GM20431 (cell line): ENCODE measurements around the gene PCDH15.
"Not testable (repeated sequence)": the region's sequence is repeated elsewhere in the genome, so short reads cannot be mapped to it uniquely, and the experiment has no call there.

ENCODE experiments used
- in situ Hi-C: fragments of 300-500 bp; cut with MseI, MboI; formaldehyde crosslinking; loops from one replicate; pipeline ENCODE4 v1.15.0; 2020; ENCODE audit warnings: low sequenced_read_pairs; ENCODE audit not compliant: unreplicated experiment

PCDH15 gene

GRCh38 chr10:54057357-54057756 lies 743.7 kb downstream of the PCDH15 start:
- in situ Hi-C loops: no loop called here

GRCh38 chr10:54026340-54026739 lies 774.7 kb downstream of the PCDH15 start:
- in situ Hi-C loops: no loop called here

GRCh38 chr10:54011117-54011516 lies 789.9 kb downstream of the PCDH15 start:
- in situ Hi-C loops: no loop called here

GRCh38 chr10:54010337-54010933 lies 790.6 kb downstream of the PCDH15 start:
- in situ Hi-C loops: no loop called here

- in situ Hi-C loops: no loop called here
These were observed 791.4 kb downstream of the PCDH15 start for GRCh38 chr10:54009672-54010071.

GRCh38 chr10:54002077-54002476 lies 799.0 kb downstream of the PCDH15 start:
- in situ Hi-C loops: no loop called here

GRCh38 chr10:53997953-53998352 lies 803.1 kb downstream of the PCDH15 start:
- in situ Hi-C loops: no loop called here

GRCh38 chr10:53990799-53991238 lies 810.2 kb downstream of the PCDH15 start:
- in situ Hi-C loops: no loop called here

GRCh38 chr10:53983431-53983830 lies 817.6 kb downstream of the PCDH15 start:
- in situ Hi-C loops: no loop called here

GRCh38 chr10:53980210-53980609 lies 820.8 kb downstream of the PCDH15 start:
- in situ Hi-C loops: no loop called here

GRCh38 chr10:53978301-53978700 lies 822.7 kb downstream of the PCDH15 start:
- in situ Hi-C loops: no loop called here

- in situ Hi-C loops: no loop called here
These were observed 823.8 kb downstream of the PCDH15 start for GRCh38 chr10:53977267-53977666.

GRCh38 chr10:53957401-53957800 lies 843.6 kb downstream of the PCDH15 start:
- in situ Hi-C loops: no loop called here

- in situ Hi-C loops: no loop called here
These were observed 845.9 kb downstream of the PCDH15 start for GRCh38 chr10:53955091-53955490.

- in situ Hi-C loops: no loop called here
These were observed 848.1 kb downstream of the PCDH15 start for GRCh38 chr10:53952698-53953630.

- in situ Hi-C loops: no loop called here
These were observed 861.4 kb downstream of the PCDH15 start for GRCh38 chr10:53939654-53940053.

- in situ Hi-C loops: no loop called here
These were observed 870.4 kb downstream of the PCDH15 start for GRCh38 chr10:53930648-53931047.

GRCh38 chr10:53924051-53924700 lies 876.9 kb downstream of the PCDH15 start:
- in situ Hi-C loops: not testable (repeated sequence)

GRCh38 chr10:53918755-53919154 lies 882.3 kb downstream of the PCDH15 start:
- in situ Hi-C loops: no loop called here

GRCh38 chr10:53909791-53910190 lies 891.2 kb downstream of the PCDH15 start:
- in situ Hi-C loops: no loop called here
